Iris pigment epithelial cell (primary cell): ENCODE measurements around the gene KCNH1.

Experiments used
- DNase-seq: peaks from one replicate; pipeline ENCODE4 v3.0.0-alpha.2; 2011; ENCODE audit warnings: low read depth

Gene KCNH1

GRCh38 chr1:210857705-210858104, 276.2 kb downstream of the KCNH1 start:
- DNase-seq: no peak

- DNase-seq: no peak
Measured at GRCh38 chr1:210857146-210857663, 276.7 kb downstream of the KCNH1 start.

- no peak for DNase-seq
Measured at GRCh38 chr1:210855440-210855839, 278.5 kb downstream of the KCNH1 start.

- DNase-seq: no peak
Measured at GRCh38 chr1:210853276-210853675, 280.7 kb downstream of the KCNH1 start.

- DNase-seq: no peak
Measured at GRCh38 chr1:210850556-210850955, 283.4 kb downstream of the KCNH1 start.

GRCh38 chr1:210848474-210848873, 285.5 kb downstream of the KCNH1 start:
- no peak for DNase-seq

- DNase-seq: no peak
Measured at GRCh38 chr1:210841926-210842625, 291.9 kb downstream of the KCNH1 start.

GRCh38 chr1:210830034-210831028, 303.6 kb downstream of the KCNH1 start:
- DNase-seq: no peak

GRCh38 chr1:210828996-210829596, 304.9 kb downstream of the KCNH1 start:
- no peak for DNase-seq

- no peak for DNase-seq
Measured at GRCh38 chr1:210827481-210827880, 306.5 kb downstream of the KCNH1 start.

GRCh38 chr1:210826686-210827085, 307.3 kb downstream of the KCNH1 start:
- no peak for DNase-seq

- DNase-seq: no peak
Measured at GRCh38 chr1:210822932-210823331, 311.0 kb downstream of the KCNH1 start.

- DNase-seq: no peak
Measured at GRCh38 chr1:210822241-210822640, 311.7 kb downstream of the KCNH1 start.

GRCh38 chr1:210821615-210822014, 312.3 kb downstream of the KCNH1 start:
- DNase-seq: no peak

- DNase-seq: no peak
Measured at GRCh38 chr1:210819266-210819665, 314.7 kb downstream of the KCNH1 start.

GRCh38 chr1:210817385-210818275, 316.3 kb downstream of the KCNH1 start:
- DNase-seq: no peak

- no peak for DNase-seq
Measured at GRCh38 chr1:210815641-210816550, 318.1 kb downstream of the KCNH1 start.

- no peak for DNase-seq
Measured at GRCh38 chr1:210814382-210815123, 319.4 kb downstream of the KCNH1 start.

GRCh38 chr1:210801501-210801900, 332.4 kb downstream of the KCNH1 start:
- DNase-seq: no peak

GRCh38 chr1:210800756-210801155, 333.2 kb downstream of the KCNH1 start:
- DNase-seq: no peak
